ENCODE results near the gene SEMA5B.

GRCh38 chr3:122917412-122917811 is 110.2 kb downstream of the SEMA5B start:
- no peak for TF ChIP-seq CTCF (conservative IDR thresholded peaks at IDR 0.05)
- TF ChIP-seq EZH2 (IDR thresholded peaks at IDR 0.05; ENCODE audit: low read depth) = no peak

Measured in PC-9 (cell line).